Measurements from ENCODE around the gene RALGAPA2. TPM values are rescaled to one million over a fixed set of nuclear protein-coding genes. Genes with fewer than 3 reads are reported as not detected.

RALGAPA2 gene
- total RNA-seq, 1 donor from 2014 or later, result 15.7 TPM

DNA sequence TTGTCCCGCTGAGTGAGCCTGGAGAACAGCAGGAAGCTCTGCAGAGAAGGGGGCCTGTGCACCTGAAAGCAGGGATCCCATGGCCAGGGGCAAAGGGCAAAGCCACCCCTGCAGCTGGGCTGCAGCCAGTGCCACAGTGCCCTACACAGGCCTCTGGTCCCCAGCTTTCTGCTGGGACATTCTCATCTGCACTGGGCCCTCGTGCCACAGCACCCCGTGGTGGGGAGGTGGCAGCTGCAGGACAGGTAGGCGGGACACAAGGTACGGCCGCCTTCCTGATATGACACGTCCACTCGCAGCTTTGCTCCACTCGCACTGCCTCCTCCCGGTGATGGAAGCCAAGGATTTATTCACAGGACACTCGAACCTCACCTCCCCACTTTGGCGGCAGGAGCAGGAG, 317.4 kb downstream of the RALGAPA2 start:
- Histone ChIP-seq H3K36me3 (ENCODE audit: control insufficient read depth in 3 of 3, insufficient read depth in 3 of 3, low read length in 3 of 3) (peaks cover 38 to 57% (median 54%) of the 10 kb centered on the region in 3 donors), H3K4me3 (ENCODE audit: low read length in 3 of 3) (no peak overlapping the region)

GRCh38 chr20:20393207-20394120, 319.0 kb downstream of the RALGAPA2 start:
- no peaks in the 10 kb centered on the region for H3K4me1 ChIP-seq (ENCODE audit: control insufficient read depth in 3 of 3, insufficient read depth in 3 of 3, low read length in 3 of 3)
- no peaks in the 10 kb centered on the region for H3K27me3 ChIP-seq (ENCODE audit: control insufficient read depth in 3 of 3, insufficient read depth in 3 of 3, low read length in 3 of 3)
- H3K27ac ChIP-seq (ENCODE audit: low read depth, low read length), result no peak overlapping the region
- no peak overlapping the region for H3K4me3 ChIP-seq (ENCODE audit: low read length in 3 of 3)
- H3K9me3 ChIP-seq (ENCODE audit: control insufficient read depth in 3 of 3, low read length in 3 of 3), result no peaks in the 10 kb centered on the region
- H3K36me3 ChIP-seq (ENCODE audit: control insufficient read depth in 3 of 3, insufficient read depth in 3 of 3, low read length in 3 of 3), result peaks cover 37 to 53% (median 52%) of the 10 kb centered on the region in 3 donors
- no peak overlapping the region for H3K9ac ChIP-seq (ENCODE audit: low read depth in 1 of 3, low read length in 3 of 3)

More for the DNA sequence above, 317.4 kb downstream of the RALGAPA2 start:
- H3K27me3 ChIP-seq (ENCODE audit: control insufficient read depth in 3 of 3, insufficient read depth in 3 of 3, low read length in 3 of 3), result no peaks in the 10 kb centered on the region
- no peak overlapping the region for H3K9ac ChIP-seq (ENCODE audit: low read depth in 1 of 3, low read length in 3 of 3)
- no peaks in the 10 kb centered on the region for H3K4me1 ChIP-seq (ENCODE audit: control insufficient read depth in 3 of 3, insufficient read depth in 3 of 3, low read length in 3 of 3)
- no peaks in the 10 kb centered on the region for H3K9me3 ChIP-seq (ENCODE audit: control insufficient read depth in 3 of 3, low read length in 3 of 3)
- H3K27ac ChIP-seq (ENCODE audit: low read depth, low read length), result no peak overlapping the region

- H3K4me3 ChIP-seq (ENCODE audit: low read length in 3 of 3), result no peak overlapping the region
- H3K4me1 ChIP-seq (ENCODE audit: control insufficient read depth in 3 of 3, insufficient read depth in 3 of 3, low read length in 3 of 3), result no peaks in the 10 kb centered on the region
- H3K36me3 ChIP-seq (ENCODE audit: control insufficient read depth in 3 of 3, insufficient read depth in 3 of 3, low read length in 3 of 3), result peaks cover 37 to 45% (median 43%) of the 10 kb centered on the region in 3 donors
- no peak overlapping the region for H3K27ac ChIP-seq (ENCODE audit: low read depth, low read length)
- H3K27me3 ChIP-seq (ENCODE audit: control insufficient read depth in 3 of 3, insufficient read depth in 3 of 3, low read length in 3 of 3), result no peaks in the 10 kb centered on the region
- H3K9me3 ChIP-seq (ENCODE audit: control insufficient read depth in 3 of 3, low read length in 3 of 3), result no peaks in the 10 kb centered on the region
- H3K9ac ChIP-seq (ENCODE audit: low read depth in 1 of 3, low read length in 3 of 3), result no peak overlapping the region
These were observed 320.7 kb downstream of the RALGAPA2 start for GRCh38 chr20:20391766-20392165.

GRCh38 chr20:20391115-20391514, 321.3 kb downstream of the RALGAPA2 start:
- Histone ChIP-seq H3K27ac (ENCODE audit: low read depth, low read length) (no peak overlapping the region), H3K9ac (ENCODE audit: low read depth in 1 of 3, low read length in 3 of 3) (no peak overlapping the region), H3K4me3 (ENCODE audit: low read length in 3 of 3) (no peak overlapping the region), H3K9me3 (ENCODE audit: control insufficient read depth in 3 of 3, low read length in 3 of 3) (no peaks in the 10 kb centered on the region), H3K36me3 (ENCODE audit: control insufficient read depth in 3 of 3, insufficient read depth in 3 of 3, low read length in 3 of 3) (peaks cover 37 to 45% (median 43%) of the 10 kb centered on the region in 3 donors), H3K27me3 (ENCODE audit: control insufficient read depth in 3 of 3, insufficient read depth in 3 of 3, low read length in 3 of 3) (no peaks in the 10 kb centered on the region), H3K4me1 (ENCODE audit: control insufficient read depth in 3 of 3, insufficient read depth in 3 of 3, low read length in 3 of 3) (no peaks in the 10 kb centered on the region)

DNA sequence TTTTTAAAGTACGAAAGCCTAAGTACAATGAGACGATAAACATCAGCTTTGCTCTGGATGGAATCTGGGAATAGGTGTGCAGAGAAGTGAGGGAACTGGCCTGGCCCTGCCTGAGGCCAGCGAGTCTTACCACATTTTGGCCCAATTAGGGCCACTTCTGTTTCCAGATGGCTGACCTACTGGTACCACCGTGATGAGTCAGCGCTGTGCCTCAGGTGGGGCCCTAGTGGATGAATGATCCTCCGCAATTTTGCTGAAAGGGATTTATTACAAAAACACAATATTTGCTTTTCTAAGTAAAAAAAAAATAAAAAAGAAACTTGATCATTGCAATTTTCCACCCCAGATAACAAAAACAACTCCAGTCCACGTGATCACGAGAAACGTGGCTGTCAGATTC, 322.1 kb downstream of the RALGAPA2 start:
- H3K4me3 ChIP-seq (ENCODE audit: low read length in 3 of 3), result no peak overlapping the region
- no peaks in the 10 kb centered on the region for H3K4me1 ChIP-seq (ENCODE audit: control insufficient read depth in 3 of 3, insufficient read depth in 3 of 3, low read length in 3 of 3)
- H3K27ac ChIP-seq (ENCODE audit: low read depth, low read length), result no peak overlapping the region
- no peaks in the 10 kb centered on the region for H3K9me3 ChIP-seq (ENCODE audit: control insufficient read depth in 3 of 3, low read length in 3 of 3)
- peaks cover 32 to 41% (median 39%) of the 10 kb centered on the region in 3 donors for H3K36me3 ChIP-seq (ENCODE audit: control insufficient read depth in 3 of 3, insufficient read depth in 3 of 3, low read length in 3 of 3)
- no peaks in the 10 kb centered on the region for H3K27me3 ChIP-seq (ENCODE audit: control insufficient read depth in 3 of 3, insufficient read depth in 3 of 3, low read length in 3 of 3)
- H3K9ac ChIP-seq (ENCODE audit: low read depth in 1 of 3, low read length in 3 of 3), result no peak overlapping the region

- no peak overlapping the region for H3K4me3 ChIP-seq (ENCODE audit: low read length in 3 of 3)
- no peak overlapping the region for H3K27ac ChIP-seq (ENCODE audit: low read depth, low read length)
- peaks cover 0 to 6% (median 0%) of the 10 kb centered on the region in 3 donors for H3K27me3 ChIP-seq (ENCODE audit: control insufficient read depth in 3 of 3, insufficient read depth in 3 of 3, low read length in 3 of 3)
- H3K9me3 ChIP-seq (ENCODE audit: control insufficient read depth in 3 of 3, low read length in 3 of 3), result no peaks in the 10 kb centered on the region
- H3K36me3 ChIP-seq (ENCODE audit: control insufficient read depth in 3 of 3, insufficient read depth in 3 of 3, low read length in 3 of 3), result peaks cover 4 to 13% (median 10%) of the 10 kb centered on the region in 3 donors
- no peaks in the 10 kb centered on the region for H3K4me1 ChIP-seq (ENCODE audit: control insufficient read depth in 3 of 3, insufficient read depth in 3 of 3, low read length in 3 of 3)
- H3K9ac ChIP-seq (ENCODE audit: low read depth in 1 of 3, low read length in 3 of 3), result no peak overlapping the region
These were observed 326.3 kb downstream of the RALGAPA2 start for GRCh38 chr20:20386192-20386591.

DNA sequence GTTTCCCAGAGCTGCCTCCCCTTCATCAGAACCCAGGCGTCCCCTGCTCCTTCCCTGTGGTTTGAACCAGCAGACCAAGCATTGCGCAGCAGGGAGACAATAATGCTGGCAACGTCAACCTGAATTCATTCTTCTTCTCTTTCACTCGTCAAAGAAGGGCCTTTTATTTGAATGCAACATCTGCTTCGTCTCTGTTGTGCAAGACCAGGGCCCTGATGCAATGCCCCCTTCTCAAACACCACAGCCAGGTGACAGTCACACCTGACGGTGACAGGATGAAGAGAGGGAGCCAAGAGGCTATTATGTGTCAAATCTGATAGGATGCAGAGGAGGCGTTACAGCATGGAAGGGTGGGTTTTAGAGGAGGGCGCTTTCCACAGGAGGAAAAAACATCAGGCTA, 336.6 kb downstream of the RALGAPA2 start:
- no peak overlapping the region for H3K9ac ChIP-seq (ENCODE audit: low read depth in 1 of 3, low read length in 3 of 3)
- peaks cover 0 to under 1% (median 0%) of the 10 kb centered on the region in 3 donors for H3K9me3 ChIP-seq (ENCODE audit: control insufficient read depth in 3 of 3, low read length in 3 of 3)
- no peak overlapping the region for H3K4me3 ChIP-seq (ENCODE audit: low read length in 3 of 3)
- no peaks in the 10 kb centered on the region for H3K4me1 ChIP-seq (ENCODE audit: control insufficient read depth in 3 of 3, insufficient read depth in 3 of 3, low read length in 3 of 3)
- peaks cover 19 to 37% (median 32%) of the 10 kb centered on the region in 3 donors for H3K27me3 ChIP-seq (ENCODE audit: control insufficient read depth in 3 of 3, insufficient read depth in 3 of 3, low read length in 3 of 3)
- no peak overlapping the region for H3K27ac ChIP-seq (ENCODE audit: low read depth, low read length)
- H3K36me3 ChIP-seq (ENCODE audit: control insufficient read depth in 3 of 3, insufficient read depth in 3 of 3, low read length in 3 of 3), result no peaks in the 10 kb centered on the region

- H3K9me3 ChIP-seq (ENCODE audit: control insufficient read depth in 3 of 3, low read length in 3 of 3), result no peaks in the 10 kb centered on the region
- H3K36me3 ChIP-seq (ENCODE audit: control insufficient read depth in 3 of 3, insufficient read depth in 3 of 3, low read length in 3 of 3), result no peaks in the 10 kb centered on the region
- H3K4me1 ChIP-seq (ENCODE audit: control insufficient read depth in 3 of 3, insufficient read depth in 3 of 3, low read length in 3 of 3), result peaks cover 4 to 9% (median 4%) of the 10 kb centered on the region in 3 donors
- H3K4me3 ChIP-seq (ENCODE audit: low read length in 3 of 3), result no peak overlapping the region
- H3K9ac ChIP-seq (ENCODE audit: low read depth in 1 of 3, low read length in 3 of 3), result no peak overlapping the region
- H3K27ac ChIP-seq (ENCODE audit: low read depth, low read length), result no peak overlapping the region
- peaks cover 36 to 54% (median 45%) of the 10 kb centered on the region in 3 donors for H3K27me3 ChIP-seq (ENCODE audit: control insufficient read depth in 3 of 3, insufficient read depth in 3 of 3, low read length in 3 of 3)
These were observed 339.3 kb downstream of the RALGAPA2 start for GRCh38 chr20:20373091-20373571.

- Histone ChIP-seq H3K4me3 (ENCODE audit: low read length in 3 of 3) (no peak overlapping the region), H3K36me3 (ENCODE audit: control insufficient read depth in 3 of 3, insufficient read depth in 3 of 3, low read length in 3 of 3) (no peaks in the 10 kb centered on the region), H3K27me3 (ENCODE audit: control insufficient read depth in 3 of 3, insufficient read depth in 3 of 3, low read length in 3 of 3) (peaks cover 47 to 59% (median 57%) of the 10 kb centered on the region in 3 donors), H3K27ac (ENCODE audit: low read depth, low read length) (no peak overlapping the region), H3K9me3 (ENCODE audit: control insufficient read depth in 3 of 3, low read length in 3 of 3) (no peaks in the 10 kb centered on the region), H3K9ac (ENCODE audit: low read depth in 1 of 3, low read length in 3 of 3) (no peak overlapping the region), H3K4me1 (ENCODE audit: control insufficient read depth in 3 of 3, insufficient read depth in 3 of 3, low read length in 3 of 3) (peaks cover 4 to 12% (median 10%) of the 10 kb centered on the region in 3 donors)
These were observed 340.8 kb downstream of the RALGAPA2 start for GRCh38 chr20:20371681-20372080.

- Histone ChIP-seq H3K36me3 (ENCODE audit: control insufficient read depth in 3 of 3, insufficient read depth in 3 of 3, low read length in 3 of 3) (no peaks in the 10 kb centered on the region), H3K27me3 (ENCODE audit: control insufficient read depth in 3 of 3, insufficient read depth in 3 of 3, low read length in 3 of 3) (peaks cover 52 to 62% (median 61%) of the 10 kb centered on the region in 3 donors), H3K4me3 (ENCODE audit: low read length in 3 of 3) (no peak overlapping the region), H3K9me3 (ENCODE audit: control insufficient read depth in 3 of 3, low read length in 3 of 3) (no peaks in the 10 kb centered on the region), H3K4me1 (ENCODE audit: control insufficient read depth in 3 of 3, insufficient read depth in 3 of 3, low read length in 3 of 3) (peaks cover 4 to 13% (median 10%) of the 10 kb centered on the region in 3 donors), H3K9ac (ENCODE audit: low read depth in 1 of 3, low read length in 3 of 3) (no peak overlapping the region), H3K27ac (ENCODE audit: low read depth, low read length) (no peak overlapping the region)
These were observed 341.4 kb downstream of the RALGAPA2 start for GRCh38 chr20:20371083-20371482.

Data from skeletal muscle tissue (tissue), 4 donors.